Measurements from ENCODE around the gene PEX11A.
"Not testable (repeated sequence)": the region's sequence is repeated elsewhere in the genome, so short reads cannot be mapped to it uniquely, and the experiment has no call there.

The PEX11A gene
- 6.2 to 7.0 reads per million in 2 donors for total RNA-seq

- peak; percentile 21 for DNase-seq
Observed at GRCh38 chr15:89690276-89691218, at the start of gene PEX11A, which contains the start of gene WDR93. Gene PEX11A, minus strand, starts transcription at chr15:89690754. Its CDS starts 122 bp downstream, at chr15:89690632. Gene WDR93, plus strand, starts transcription at chr15:89690811. Its CDS starts 10,936 bp downstream, at chr15:89701747.

- DNase-seq = no peak
Observed at GRCh38 chr15:89740137-89740536, 49.6 kb upstream of the PEX11A start.

GRCh38 chr15:89735773-89736172 lies 45.2 kb upstream of the PEX11A start:
- DNase-seq = no peak

GRCh38 chr15:89732451-89733172 lies 42.1 kb upstream of the PEX11A start:
- no peak for DNase-seq

GRCh38 chr15:89731275-89731674 lies 40.7 kb upstream of the PEX11A start:
- no peak for DNase-seq

GRCh38 chr15:89728254-89728653 lies 37.7 kb upstream of the PEX11A start:
- no peak for DNase-seq

GRCh38 chr15:89725064-89725463 lies 34.5 kb upstream of the PEX11A start:
- no peak for DNase-seq

GRCh38 chr15:89724621-89725020 lies 34.1 kb upstream of the PEX11A start:
- no peak for DNase-seq

- DNase-seq = no peak
Observed at GRCh38 chr15:89723031-89723430, 32.5 kb upstream of the PEX11A start.

GRCh38 chr15:89714775-89715174 lies 24.2 kb upstream of the PEX11A start:
- no peak for DNase-seq

- DNase-seq = no peak
Observed at GRCh38 chr15:89707577-89707976, 17.0 kb upstream of the PEX11A start.

GRCh38 chr15:89704411-89704810 lies 13.9 kb upstream of the PEX11A start:
- DNase-seq = no peak

GRCh38 chr15:89695198-89695597 lies 4.6 kb upstream of the PEX11A start:
- no peak for DNase-seq

- DNase-seq = no peak
Observed at GRCh38 chr15:89693696-89694095, 3.1 kb upstream of the PEX11A start.

- no peak for DNase-seq
Observed at GRCh38 chr15:89693091-89693490, 2.5 kb upstream of the PEX11A start.

GRCh38 chr15:89689930-89690275 lies 651 bp downstream of the PEX11A start:
- DNase-seq = not testable (repeated sequence)

GRCh38 chr15:89686522-89686921 lies 4.0 kb downstream of the PEX11A start:
- no peak for DNase-seq

- DNase-seq = no peak
Observed at GRCh38 chr15:89685995-89686394, 4.6 kb downstream of the PEX11A start.

- no peak for DNase-seq
Observed at GRCh38 chr15:89681146-89681545, 9.4 kb downstream of the PEX11A start.

GRCh38 chr15:89680282-89680873 lies 10.2 kb downstream of the PEX11A start:
- DNase-seq = no peak

GRCh38 chr15:89679212-89679611 lies 11.3 kb downstream of the PEX11A start, which contains the start of gene PLIN1:
Gene PLIN1, minus strand, starts transcription at chr15:89679367. Its CDS starts 1,878 bp downstream, at chr15:89677489.
- DNase-seq = no peak

GRCh38 chr15:89677381-89677780 lies 13.2 kb downstream of the PEX11A start:
- DNase-seq = no peak

GRCh38 chr15:89675606-89676005 lies 14.9 kb downstream of the PEX11A start:
- no peak for DNase-seq

Measured in activated gamma-delta T cell (primary cell).